A673 (cell line): ENCODE measurements around the gene NFATC3. TPM values are rescaled to one million over a fixed set of nuclear protein-coding genes. Genes with fewer than 3 reads are reported as not detected.
A peak's percentile ranks its signal among the peaks of the same experiment; 100 is the strongest.

Source experiments
- BruUV-seq: library from RNA; stranded (reverse); fragments of 400-500 nt; replicated peaks from 2 replicates; lab custom pipeline; 2021; lab: Mats Ljungman, UMichigan
- CTCF ChIA-PET: fragments of 300-600 bp; sonication (Branson Sonifier 250); formaldehyde crosslinking; loops from one replicate; lab custom pipeline; 2022; ENCODE audit warnings: antibody characterized with exemption; lab: Charles Lee
- POLR2A ChIA-PET: fragments of 300-600 bp; sonication (Branson Sonifier 250); formaldehyde crosslinking; loops from one replicate; lab custom pipeline; 2022; ENCODE audit warnings: antibody characterized with exemption; ENCODE audit not compliant: low non-redundant PET; lab: Charles Lee
- DNase-seq: peaks from one replicate; pipeline ENCODE4 v3.0.0-alpha.2; 2015; ENCODE audit warnings: low spot score
- H3K27ac ChIP-seq: fragments of 200-600 bp; sonication (generic); 2 replicates; pipeline ENCODE4 v1.5.1; 2016; ENCODE audit warnings: mixed run types, low read depth, mild to moderate bottlenecking, mixed read lengths, antibody characterized with exemption, low read length; ENCODE audit not compliant: poor library complexity, severe bottlenecking
- H3K27me3 ChIP-seq: fragments of 200-600 bp; sonication (generic); replicated peaks from 2 replicates; pipeline ENCODE4 v1.6.1; 2017; ENCODE audit warnings: mixed run types, low read depth, mild to moderate bottlenecking, mixed read lengths, antibody characterized with exemption, low read length; ENCODE audit not compliant: insufficient read depth, poor library complexity
- H3K36me3 ChIP-seq: fragments of 200-600 bp; sonication (generic); 2 replicates; pipeline ENCODE4 v1.6.1; 2016; ENCODE audit warnings: mixed run types, mild to moderate bottlenecking, mixed read lengths, antibody characterized with exemption, low read length; ENCODE audit not compliant: insufficient read depth, poor library complexity, severe bottlenecking
- H3K4me1 ChIP-seq: fragments of 200-600 bp; sonication (generic); 2 replicates; pipeline ENCODE4 v1.6.1; 2017; ENCODE audit warnings: mixed run types, mild to moderate bottlenecking, mixed read lengths, antibody characterized with exemption, low read length; ENCODE audit not compliant: insufficient read depth, poor library complexity, severe bottlenecking
- H3K4me3 ChIP-seq: fragments of 200-600 bp; sonication (generic); 2 replicates; pipeline ENCODE4 v1.5.1; 2016; ENCODE audit warnings: low read depth, mixed run types, mild to moderate bottlenecking, mixed read lengths, low read length; ENCODE audit not compliant: poor library complexity, severe bottlenecking
- H3K9me3 ChIP-seq: fragments of 200-600 bp; sonication (generic); 2 replicates; pipeline ENCODE4 v1.6.1; 2016; ENCODE audit warnings: mixed run types, low read depth, mild to moderate bottlenecking, mixed read lengths, antibody characterized with exemption, low read length; ENCODE audit not compliant: poor library complexity, severe bottlenecking
- EZH2 ChIP-seq: fragments of 200-600 bp; sonication (generic); IDR thresholded peaks from 2 replicates; pipeline ENCODE4 v1.6.1; 2017; ENCODE audit warnings: borderline replicate concordance, low read depth, mild to moderate bottlenecking, mixed read lengths, antibody characterized with exemption, low read length; ENCODE audit not compliant: poor library complexity, severe bottlenecking
- intact Hi-C: fragments of 100-400 bp; cut with micrococcal nuclease; formaldehyde crosslinking; loops from one replicate; pipeline ENCODE4 v1.10.0; 2022; ENCODE audit not compliant: unreplicated experiment
- total RNA-seq: library from RNA; stranded (reverse); gene quantifications from 2 replicates; pipeline ENCODE4 v1.2.3, GENCODE V29; 2021
- TF ChIP-seq, protein P1 (sequence below): fragments of 300-800, 200-600 bp; sonication (generic); conservative IDR thresholded peaks from 2 replicates; pipeline ENCODE4 v1.5.1; 2017; ENCODE audit warnings: low read depth, mild to moderate bottlenecking, antibody characterized with exemption, low read length, moderate library complexity, mixed read lengths

NFATC3 gene
- total RNA-seq, 1 experiment from 2014 or later, result 56.0 TPM

DNA sequence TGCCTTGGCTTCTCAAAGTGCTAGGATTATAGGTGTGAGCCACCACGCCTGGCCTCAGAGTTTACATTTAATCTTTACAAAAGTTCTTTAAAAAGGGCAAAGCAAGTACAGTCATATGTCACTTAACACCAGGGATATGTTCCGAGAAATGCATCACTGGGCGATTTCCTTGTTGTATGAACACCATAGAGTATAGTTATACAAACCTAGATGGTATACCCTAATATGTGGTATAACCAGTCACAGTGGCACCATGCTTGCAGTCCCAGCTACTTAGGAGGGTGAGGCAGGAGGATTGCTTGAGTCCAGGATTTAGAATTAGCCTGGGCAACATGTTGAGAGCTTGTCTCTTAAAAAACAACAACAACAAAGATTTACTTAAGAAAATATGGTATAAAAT is 51.3 kb downstream of the NFATC3 start:
- Histone ChIP-seq H3K27me3 (no peaks in the 10 kb centered on the region), H3K36me3 (no peaks in the 10 kb centered on the region), H3K27ac (no peak overlapping the region), H3K4me3 (no peak overlapping the region), H3K9me3 (no peaks in the 10 kb centered on the region), H3K4me1 (no peaks in the 10 kb centered on the region)
- intact Hi-C loops, result no loop called here
- no TSS peak for BruUV-seq
- POLR2A ChIA-PET, result interaction anchor here (0.6 kb wide), 1 partner anchor 51 kb away, joined by 3 read pairs; the partner anchor contains the start of gene NFATC3
- CTCF ChIA-PET, result no interaction called here
- no peak for DNase-seq
- TF ChIP-seq, protein P1, sequence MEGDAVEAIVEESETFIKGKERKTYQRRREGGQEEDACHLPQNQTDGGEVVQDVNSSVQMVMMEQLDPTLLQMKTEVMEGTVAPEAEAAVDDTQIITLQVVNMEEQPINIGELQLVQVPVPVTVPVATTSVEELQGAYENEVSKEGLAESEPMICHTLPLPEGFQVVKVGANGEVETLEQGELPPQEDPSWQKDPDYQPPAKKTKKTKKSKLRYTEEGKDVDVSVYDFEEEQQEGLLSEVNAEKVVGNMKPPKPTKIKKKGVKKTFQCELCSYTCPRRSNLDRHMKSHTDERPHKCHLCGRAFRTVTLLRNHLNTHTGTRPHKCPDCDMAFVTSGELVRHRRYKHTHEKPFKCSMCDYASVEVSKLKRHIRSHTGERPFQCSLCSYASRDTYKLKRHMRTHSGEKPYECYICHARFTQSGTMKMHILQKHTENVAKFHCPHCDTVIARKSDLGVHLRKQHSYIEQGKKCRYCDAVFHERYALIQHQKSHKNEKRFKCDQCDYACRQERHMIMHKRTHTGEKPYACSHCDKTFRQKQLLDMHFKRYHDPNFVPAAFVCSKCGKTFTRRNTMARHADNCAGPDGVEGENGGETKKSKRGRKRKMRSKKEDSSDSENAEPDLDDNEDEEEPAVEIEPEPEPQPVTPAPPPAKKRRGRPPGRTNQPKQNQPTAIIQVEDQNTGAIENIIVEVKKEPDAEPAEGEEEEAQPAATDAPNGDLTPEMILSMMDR, result no peak
- TF ChIP-seq EZH2, result no peak

DNA sequence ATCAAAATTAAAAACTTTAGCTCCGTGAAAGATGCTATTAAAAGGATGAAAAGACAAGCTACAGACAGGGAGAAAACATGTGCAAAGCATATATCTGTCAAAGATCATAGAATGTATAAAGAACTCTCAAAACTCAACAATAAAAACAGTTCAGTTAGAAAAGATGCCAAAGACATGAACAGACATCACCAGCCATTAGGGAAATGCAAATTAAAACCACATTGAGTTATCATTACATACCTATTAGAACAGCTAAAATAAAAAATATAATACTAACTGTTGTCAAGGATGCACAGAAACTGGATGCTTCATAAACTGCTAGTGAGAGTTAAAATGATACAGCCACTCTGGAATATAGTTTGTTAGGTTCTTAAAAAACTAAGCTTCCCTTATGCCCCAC is 58.8 kb downstream of the NFATC3 start:
- TF ChIP-seq, protein P1, result no peak
- TF ChIP-seq EZH2, result no peak
- no peak for DNase-seq
- Histone ChIP-seq H3K27ac (no peak overlapping the region), H3K4me1 (no peaks in the 10 kb centered on the region), H3K36me3 (no peaks in the 10 kb centered on the region), H3K4me3 (no peak overlapping the region), H3K27me3 (no peaks in the 10 kb centered on the region), H3K9me3 (no peaks in the 10 kb centered on the region)
- BruUV-seq, result no TSS peak
- ChIA-PET POLR2A (no interaction called here), CTCF (no interaction called here)
- intact Hi-C loops, result no loop called here

DNA sequence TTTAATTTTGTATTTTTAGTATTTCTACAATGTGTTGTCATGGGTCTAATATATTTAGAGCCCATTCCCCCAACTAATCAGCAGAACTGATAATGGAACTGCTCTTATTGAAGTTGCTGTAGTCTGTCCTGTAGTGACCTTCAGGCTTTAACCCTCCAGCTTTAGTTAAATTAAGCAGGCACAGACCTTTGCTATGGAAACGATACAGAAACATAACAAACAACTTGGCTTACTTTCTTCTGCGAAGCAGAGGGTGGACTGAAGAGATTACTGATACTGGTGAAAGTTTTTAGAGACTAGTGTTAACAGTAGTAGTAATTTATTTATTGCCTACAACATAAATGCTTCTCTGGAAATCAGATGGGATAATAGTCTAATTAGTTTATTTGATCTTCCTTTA is 61.4 kb downstream of the NFATC3 start:
- no TSS peak for BruUV-seq
- peak; percentile 14 for DNase-seq
- intact Hi-C loops, result no loop called here
- POLR2A ChIA-PET, result no interaction called here
- no peaks in the 10 kb centered on the region for H3K27me3 ChIP-seq
- H3K27ac ChIP-seq, result no peak overlapping the region
- no peaks in the 10 kb centered on the region for H3K4me1 ChIP-seq
- H3K9me3 ChIP-seq, result no peaks in the 10 kb centered on the region
- no peak for TF ChIP-seq EZH2
- TF ChIP-seq, protein P1, result no peak
- CTCF ChIA-PET, result no interaction called here
- H3K4me3 ChIP-seq, result no peak overlapping the region
- no peaks in the 10 kb centered on the region for H3K36me3 ChIP-seq
